ENCODE data around the gene DNHD1.

Gene DNHD1

GRCh38 chr11:6530848-6531247 is 33.8 kb downstream of the DNHD1 start:
- DNase-seq (ENCODE audit: low spot score), result no peak

- peak; percentile 28 for DNase-seq (ENCODE audit: low spot score)
Observed at GRCh38 chr11:6531267-6531752, 34.2 kb downstream of the DNHD1 start.

GRCh38 chr11:6538456-6538855 is 41.4 kb downstream of the DNHD1 start:
- DNase-seq (ENCODE audit: low spot score), result no peak

- no peak for DNase-seq (ENCODE audit: low spot score)
Observed at GRCh38 chr11:6538945-6539344, 41.9 kb downstream of the DNHD1 start.

GRCh38 chr11:6539748-6540268 is 42.7 kb downstream of the DNHD1 start:
- no peak for DNase-seq (ENCODE audit: low spot score)

- DNase-seq (ENCODE audit: low spot score), result no peak
Observed at GRCh38 chr11:6541356-6541755, 44.3 kb downstream of the DNHD1 start.

- no peak for DNase-seq (ENCODE audit: low spot score)
Observed at GRCh38 chr11:6542727-6543126, 45.6 kb downstream of the DNHD1 start.

GRCh38 chr11:6544921-6545850 is 48.1 kb downstream of the DNHD1 start:
- DNase-seq (ENCODE audit: low spot score), result no peak

- DNase-seq (ENCODE audit: low spot score), result no peak
Observed at GRCh38 chr11:6545917-6546605, 49.0 kb downstream of the DNHD1 start.

- no peak for DNase-seq (ENCODE audit: low spot score)
Observed at GRCh38 chr11:6546735-6547134, 49.7 kb downstream of the DNHD1 start.

- no peak for DNase-seq (ENCODE audit: low spot score)
Observed at GRCh38 chr11:6547177-6547576, 50.1 kb downstream of the DNHD1 start.

GRCh38 chr11:6548121-6548520 is 51.0 kb downstream of the DNHD1 start:
- no peak for DNase-seq (ENCODE audit: low spot score)

- DNase-seq (ENCODE audit: low spot score), result no peak
Observed at GRCh38 chr11:6548641-6549040, 51.6 kb downstream of the DNHD1 start.

GRCh38 chr11:6553634-6554033 is 56.6 kb downstream of the DNHD1 start:
- no peak for DNase-seq (ENCODE audit: low spot score)

GRCh38 chr11:6554828-6555706 is 58.0 kb downstream of the DNHD1 start:
- DNase-seq (ENCODE audit: low spot score), result no peak

GRCh38 chr11:6556139-6556949 is 59.3 kb downstream of the DNHD1 start:
- DNase-seq (ENCODE audit: low spot score), result no peak

GRCh38 chr11:6557063-6557462 is 60.0 kb downstream of the DNHD1 start:
- DNase-seq (ENCODE audit: low spot score), result no peak

- no peak for DNase-seq (ENCODE audit: low spot score)
Observed at GRCh38 chr11:6557761-6558674, 60.9 kb downstream of the DNHD1 start.

- DNase-seq (ENCODE audit: low spot score), result no peak
Observed at GRCh38 chr11:6559369-6559768, 62.3 kb downstream of the DNHD1 start.

- no peak for DNase-seq (ENCODE audit: low spot score)
Observed at GRCh38 chr11:6561288-6561687, 64.2 kb downstream of the DNHD1 start.
